ENCODE results near the gene ZNF260. TPM values are rescaled to one million over a fixed set of nuclear protein-coding genes. Genes with fewer than 3 reads are reported as not detected.

ZNF260 gene
- total and polyA plus RNA-seq, 2 of the 13 experiments (the other 11 are each of a cell fraction or from before 2014, with no cell fraction given) = 2.8 to 10.5 TPM

DNA sequence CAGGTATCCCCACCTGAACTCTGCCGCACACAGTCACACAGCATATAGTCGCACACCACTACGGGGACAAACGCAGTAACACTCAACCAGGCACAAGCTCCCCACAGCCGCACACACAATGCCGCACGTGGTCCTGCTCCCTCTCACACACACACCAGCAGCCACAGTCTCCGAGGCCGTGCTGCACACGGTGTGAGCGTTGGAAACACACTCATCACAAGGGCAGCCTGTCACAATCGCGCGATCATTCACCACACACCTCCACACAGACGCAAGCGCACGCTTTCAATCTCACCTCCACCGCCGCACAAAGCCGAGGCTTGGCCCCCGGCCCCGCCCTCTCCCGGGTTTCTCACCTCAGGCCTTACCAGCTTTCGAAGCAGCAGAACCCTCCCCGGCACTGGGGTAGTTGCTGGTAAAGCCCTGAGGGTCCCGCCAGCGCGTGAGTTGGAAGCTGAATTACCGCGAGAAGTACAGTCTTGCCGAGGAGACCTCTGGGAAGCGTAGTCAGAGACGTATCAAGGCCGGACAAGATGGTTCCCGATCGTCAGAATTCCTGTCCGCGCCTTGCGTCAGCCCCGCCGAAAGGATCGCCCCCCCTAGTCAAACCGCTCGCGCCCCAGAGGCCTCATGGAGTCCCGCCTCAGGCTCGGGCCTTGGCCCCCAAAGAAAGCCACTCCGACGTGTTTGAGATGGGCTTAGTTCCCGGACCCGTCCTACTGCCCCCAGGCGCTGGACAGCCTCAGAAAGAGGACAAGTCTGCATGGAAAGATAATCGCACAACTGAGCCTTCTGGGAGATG is 38.8 kb downstream of the ZNF260 start, which contains the start of gene ZNF566 (continued):
- TF ChIP-seq, protein P1, sequence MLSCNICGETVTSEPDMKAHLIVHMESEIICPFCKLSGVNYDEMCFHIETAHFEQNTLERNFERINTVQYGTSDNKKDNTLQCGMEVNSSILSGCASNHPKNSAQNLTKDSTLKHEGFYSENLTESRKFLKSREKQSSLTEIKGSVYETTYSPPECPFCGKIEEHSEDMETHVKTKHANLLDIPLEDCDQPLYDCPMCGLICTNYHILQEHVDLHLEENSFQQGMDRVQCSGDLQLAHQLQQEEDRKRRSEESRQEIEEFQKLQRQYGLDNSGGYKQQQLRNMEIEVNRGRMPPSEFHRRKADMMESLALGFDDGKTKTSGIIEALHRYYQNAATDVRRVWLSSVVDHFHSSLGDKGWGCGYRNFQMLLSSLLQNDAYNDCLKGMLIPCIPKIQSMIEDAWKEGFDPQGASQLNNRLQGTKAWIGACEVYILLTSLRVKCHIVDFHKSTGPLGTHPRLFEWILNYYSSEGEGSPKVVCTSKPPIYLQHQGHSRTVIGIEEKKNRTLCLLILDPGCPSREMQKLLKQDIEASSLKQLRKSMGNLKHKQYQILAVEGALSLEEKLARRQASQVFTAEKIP (CRISPR knock-in tag; IDR thresholded peaks at IDR 0.05; ENCODE audit: borderline replicate concordance) = no peak
- peak; percentile 66 to 90 for TF ChIP-seq POLR2A (IDR thresholded peaks at IDR 0.05; ENCODE audit: insufficient read depth in 1 of 2, low read depth in 2 of 2, low read length in 2 of 2)
- TF ChIP-seq ZNF160 (CRISPR knock-in tag; IDR thresholded peaks at IDR 0.05) = no peak
- no peak; the same call in 1 of the 2 replicates for TF ChIP-seq HES4 (CRISPR knock-in tag; IDR thresholded peaks at IDR 0.05; ENCODE audit: borderline replicate concordance)
- no peak for TF ChIP-seq HOXA5 (CRISPR knock-in tag; IDR thresholded peaks at IDR 0.05)
- no peak for TF ChIP-seq FOXM1 (CRISPR knock-in tag; IDR thresholded peaks at IDR 0.05)
- TF ChIP-seq ZBTB7A (CRISPR knock-in tag; IDR thresholded peaks at IDR 0.05) = peak; percentile 59; the same call in 1 of the 2 replicates
- TF ChIP-seq CAMTA2 (CRISPR knock-in tag; IDR thresholded peaks at IDR 0.05; ENCODE audit: borderline replicate concordance) = no peak
- no peak for TF ChIP-seq CBX5 (CRISPR knock-in tag; IDR thresholded peaks at IDR 0.05; ENCODE audit: borderline replicate concordance)
- TF ChIP-seq ZSCAN25 (CRISPR knock-in tag; IDR thresholded peaks at IDR 0.05) = no peak
- TF ChIP-seq ZNF660 (CRISPR knock-in tag; IDR thresholded peaks at IDR 0.05; ENCODE audit: borderline replicate concordance, low read depth) = no peak
- TF ChIP-seq ZNF672 (CRISPR knock-in tag; IDR thresholded peaks at IDR 0.05) = no peak; the same call in 1 of the 2 replicates
- no peak; the same call in 1 of the 2 replicates for TF ChIP-seq JDP2 (CRISPR knock-in tag; IDR thresholded peaks at IDR 0.05; ENCODE audit: borderline replicate concordance)
- TF ChIP-seq AGO2 (optimal IDR thresholded peaks at IDR 0.05; ENCODE audit: low read depth, low read length) = peak; percentile 43
- TF ChIP-seq, protein P2, sequence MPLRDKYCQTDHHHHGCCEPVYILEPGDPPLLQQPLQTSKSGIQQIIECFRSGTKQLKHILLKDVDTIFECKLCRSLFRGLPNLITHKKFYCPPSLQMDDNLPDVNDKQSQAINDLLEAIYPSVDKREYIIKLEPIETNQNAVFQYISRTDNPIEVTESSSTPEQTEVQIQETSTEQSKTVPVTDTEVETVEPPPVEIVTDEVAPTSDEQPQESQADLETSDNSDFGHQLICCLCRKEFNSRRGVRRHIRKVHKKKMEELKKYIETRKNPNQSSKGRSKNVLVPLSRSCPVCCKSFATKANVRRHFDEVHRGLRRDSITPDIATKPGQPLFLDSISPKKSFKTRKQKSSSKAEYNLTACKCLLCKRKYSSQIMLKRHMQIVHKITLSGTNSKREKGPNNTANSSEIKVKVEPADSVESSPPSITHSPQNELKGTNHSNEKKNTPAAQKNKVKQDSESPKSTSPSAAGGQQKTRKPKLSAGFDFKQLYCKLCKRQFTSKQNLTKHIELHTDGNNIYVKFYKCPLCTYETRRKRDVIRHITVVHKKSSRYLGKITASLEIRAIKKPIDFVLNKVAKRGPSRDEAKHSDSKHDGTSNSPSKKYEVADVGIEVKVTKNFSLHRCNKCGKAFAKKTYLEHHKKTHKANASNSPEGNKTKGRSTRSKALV (CRISPR knock-in tag; IDR thresholded peaks at IDR 0.05) = no peak; the same call in 1 of the 2 replicates
- no peak for TF ChIP-seq MAFK (conservative IDR thresholded peaks at IDR 0.05 in 1 of 2, IDR thresholded peaks at IDR 0.05 in 1 of 2; ENCODE audit: low read length in 2 of 2)
- TF ChIP-seq REL (CRISPR knock-in tag; conservative IDR thresholded peaks at IDR 0.05) = 0 out of 2 replicates have a peak, but pooled peaks have one; percentile 31
- TF ChIP-seq ATRX (CRISPR knock-in tag; IDR thresholded peaks at IDR 0.05; ENCODE audit: borderline replicate concordance) = 0 out of 2 replicates have a peak, but pooled peaks have one; percentile 22
- no peak for TF ChIP-seq CENPX (CRISPR knock-in tag; IDR thresholded peaks at IDR 0.05)
- peak; percentile 84 for TF ChIP-seq JUNB (CRISPR knock-in tag; IDR thresholded peaks at IDR 0.05; ENCODE audit: borderline replicate concordance)
- TF ChIP-seq, protein P3, sequence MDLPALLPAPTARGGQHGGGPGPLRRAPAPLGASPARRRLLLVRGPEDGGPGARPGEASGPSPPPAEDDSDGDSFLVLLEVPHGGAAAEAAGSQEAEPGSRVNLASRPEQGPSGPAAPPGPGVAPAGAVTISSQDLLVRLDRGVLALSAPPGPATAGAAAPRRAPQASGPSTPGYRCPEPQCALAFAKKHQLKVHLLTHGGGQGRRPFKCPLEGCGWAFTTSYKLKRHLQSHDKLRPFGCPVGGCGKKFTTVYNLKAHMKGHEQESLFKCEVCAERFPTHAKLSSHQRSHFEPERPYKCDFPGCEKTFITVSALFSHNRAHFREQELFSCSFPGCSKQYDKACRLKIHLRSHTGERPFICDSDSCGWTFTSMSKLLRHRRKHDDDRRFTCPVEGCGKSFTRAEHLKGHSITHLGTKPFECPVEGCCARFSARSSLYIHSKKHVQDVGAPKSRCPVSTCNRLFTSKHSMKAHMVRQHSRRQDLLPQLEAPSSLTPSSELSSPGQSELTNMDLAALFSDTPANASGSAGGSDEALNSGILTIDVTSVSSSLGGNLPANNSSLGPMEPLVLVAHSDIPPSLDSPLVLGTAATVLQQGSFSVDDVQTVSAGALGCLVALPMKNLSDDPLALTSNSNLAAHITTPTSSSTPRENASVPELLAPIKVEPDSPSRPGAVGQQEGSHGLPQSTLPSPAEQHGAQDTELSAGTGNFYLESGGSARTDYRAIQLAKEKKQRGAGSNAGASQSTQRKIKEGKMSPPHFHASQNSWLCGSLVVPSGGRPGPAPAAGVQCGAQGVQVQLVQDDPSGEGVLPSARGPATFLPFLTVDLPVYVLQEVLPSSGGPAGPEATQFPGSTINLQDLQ (CRISPR knock-in tag; IDR thresholded peaks at IDR 0.05) = peak; percentile 87; the same call in 1 of the 2 replicates
- peak; percentile 42; the same call in 1 of the 2 replicates for TF ChIP-seq ZNF296 (CRISPR knock-in tag; conservative IDR thresholded peaks at IDR 0.05)
- TF ChIP-seq ZNF225 (CRISPR knock-in tag; IDR thresholded peaks at IDR 0.05) = 0 out of 2 replicates have a peak, but pooled peaks have one; percentile 35
- TF ChIP-seq ZEB1 (IDR thresholded peaks at IDR 0.05; ENCODE audit: insufficient replicate concordance, low read depth) = no peak

All from HepG2 (cell line).